GM19240 (cell line): Measurements from ENCODE around the gene MTRFR.
"Not testable (repeated sequence)": the region's sequence is repeated elsewhere in the genome, so short reads cannot be mapped to it uniquely, and the experiment has no call there.

ENCODE experiments used
- DNase-seq: peaks from one replicate; pipeline ENCODE4 v3.0.0; 2011; ENCODE audit warnings: low spot score; ENCODE audit not compliant: insufficient read length

Gene MTRFR

GRCh38 chr12:123248996-123249741 is 15.9 kb downstream of the MTRFR start:
- DNase-seq, result not testable (repeated sequence)

GRCh38 chr12:123250471-123251383 is 17.5 kb downstream of the MTRFR start:
- DNase-seq, result no peak

- DNase-seq, result no peak
These were observed 18.3 kb downstream of the MTRFR start for GRCh38 chr12:123251403-123252076.

- DNase-seq, result not testable (repeated sequence)
These were observed 19.1 kb downstream of the MTRFR start for GRCh38 chr12:123252365-123252764.

GRCh38 chr12:123253641-123254459 is 20.6 kb downstream of the MTRFR start:
- DNase-seq, result no peak

- no peak for DNase-seq
These were observed 21.7 kb downstream of the MTRFR start for GRCh38 chr12:123254853-123255446.

GRCh38 chr12:123258593-123258992 is 25.4 kb downstream of the MTRFR start:
- no peak for DNase-seq

- no peak for DNase-seq
These were observed 26.8 kb downstream of the MTRFR start for GRCh38 chr12:123260081-123260480.

GRCh38 chr12:123261196-123261595 is 28.0 kb downstream of the MTRFR start:
- no peak for DNase-seq

GRCh38 chr12:123263196-123263817 is 30.1 kb downstream of the MTRFR start:
- DNase-seq, result no peak

- no peak for DNase-seq
These were observed 31.4 kb downstream of the MTRFR start for GRCh38 chr12:123264642-123265041.

GRCh38 chr12:123265851-123266678 is 32.8 kb downstream of the MTRFR start:
- no peak for DNase-seq

- no peak for DNase-seq
These were observed 33.5 kb downstream of the MTRFR start for GRCh38 chr12:123266679-123267277.

- no peak for DNase-seq
These were observed 34.2 kb downstream of the MTRFR start for GRCh38 chr12:123267335-123267920.

- no peak for DNase-seq
These were observed 35.0 kb downstream of the MTRFR start for GRCh38 chr12:123267991-123268843.

GRCh38 chr12:123268850-123269249 is 35.6 kb downstream of the MTRFR start:
- DNase-seq, result no peak

GRCh38 chr12:123269395-123269892 is 36.2 kb downstream of the MTRFR start:
- DNase-seq, result peak; percentile 39
